Caco-2 (cell line): Measurements from ENCODE around the gene ELP4. TPM values are rescaled to one million over a fixed set of nuclear protein-coding genes. Genes with fewer than 3 reads are reported as not detected.

Source experiments
- BruUV-seq: library from RNA; stranded (reverse); fragments of 400-500 nt; replicated peaks from 2 replicates; lab custom pipeline; 2021; lab: Mats Ljungman, UMichigan
- CTCF ChIA-PET: fragments of 300-600 bp; sonication (Branson Sonifier 250); formaldehyde crosslinking; loops from one replicate; lab custom pipeline; 2022; ENCODE audit warnings: antibody characterized with exemption; lab: Charles Lee
- POLR2A ChIA-PET: fragments of 300-600 bp; sonication (Branson Sonifier 250); formaldehyde crosslinking; loops from one replicate; lab custom pipeline; 2022; ENCODE audit warnings: antibody characterized with exemption; lab: Charles Lee
- DNase-seq, 2 experiments: peaks; one replicate each; pipeline versions ENCODE4 v3.0.0 to v3.0.0-alpha.2; 2020 to 2022
- H3K27me3 ChIP-seq: replicated peaks from 2 replicates; pipeline ENCODE4 v1.6.0; 2011; ENCODE audit warnings: low read length; ENCODE audit not compliant: control insufficient read depth, insufficient read depth
- H3K36me3 ChIP-seq: 2 replicates; pipeline ENCODE4 v1.5.1; 2011; ENCODE audit warnings: low read length; ENCODE audit not compliant: control insufficient read depth, insufficient read depth
- H3K4me1 ChIP-seq: fragments of 250-450 bp; sonication (Bioruptor Pico); 2 replicates; pipeline ENCODE4 v1.5.1; 2020; ENCODE audit warnings: mild to moderate bottlenecking
- H3K4me3 ChIP-seq: 2 replicates; pipeline ENCODE4 v1.5.1; 2011; ENCODE audit warnings: low read depth, mild to moderate bottlenecking, control low read depth, low read length
- H3K9me3 ChIP-seq: fragments of 250-450 bp; sonication (Bioruptor Pico); 2 replicates; pipeline ENCODE4 v1.5.1; 2020; ENCODE audit warnings: mild to moderate bottlenecking, moderate library complexity
- H3K27ac Mint-ChIP-seq: one replicate; pipeline ENCODE4 v1.8.0; 2022; ENCODE audit warnings: mixed read lengths; ENCODE audit not compliant: unreplicated experiment
- H3K27me3 Mint-ChIP-seq: one replicate; pipeline ENCODE4 v1.8.0; 2022; ENCODE audit warnings: mixed read lengths; ENCODE audit not compliant: insufficient read depth, unreplicated experiment
- H3K36me3 Mint-ChIP-seq: one replicate; pipeline ENCODE4 v1.8.0; 2022; ENCODE audit warnings: mild to moderate bottlenecking, mixed read lengths; ENCODE audit not compliant: insufficient read depth, unreplicated experiment
- H3K4me1 Mint-ChIP-seq: one replicate; pipeline ENCODE4 v1.8.0; 2022; ENCODE audit warnings: low read depth, mixed read lengths; ENCODE audit not compliant: unreplicated experiment
- H3K4me3 Mint-ChIP-seq: one replicate; pipeline ENCODE4 v1.8.0; 2022; ENCODE audit warnings: mild to moderate bottlenecking, moderate library complexity, mixed read lengths; ENCODE audit not compliant: unreplicated experiment
- H3K9me3 Mint-ChIP-seq: one replicate; pipeline ENCODE4 v1.8.0; 2022; ENCODE audit warnings: mixed read lengths; ENCODE audit not compliant: unreplicated experiment
- intact Hi-C: fragments of 100-400 bp; cut with micrococcal nuclease; formaldehyde crosslinking; loops from one replicate; pipeline ENCODE4 v1.10.0; 2022; ENCODE audit not compliant: unreplicated experiment
- total RNA-seq: library from RNA; stranded (reverse); gene quantifications from 2 replicates; pipeline ENCODE4 v1.2.3, GENCODE V29; 2022
- TF ChIP-seq, protein P1 (sequence below), 2 experiments: fragments of 200-600 bp in 1 of 2; IDR thresholded peaks; 1 replicate in 1 of 2; 2 replicates in 1 of 2; pipeline versions ENCODE4 v1.5.1 to v1.8.0; 2011 to 2022; ENCODE audit warnings: antibody characterized with exemption in 1 of 2, control low read depth in 1 of 2, inconsistent platforms in 1 of 2, low read depth in 1 of 2, low read length in 1 of 2, mild to moderate bottlenecking in 1 of 2, moderate library complexity in 1 of 2; ENCODE audit not compliant: insufficient read depth in 1 of 2, severe bottlenecking in 1 of 2, unreplicated experiment in 1 of 2

Gene ELP4
- total RNA-seq, 1 experiment from 2014 or later, result 18.8 TPM

DNA sequence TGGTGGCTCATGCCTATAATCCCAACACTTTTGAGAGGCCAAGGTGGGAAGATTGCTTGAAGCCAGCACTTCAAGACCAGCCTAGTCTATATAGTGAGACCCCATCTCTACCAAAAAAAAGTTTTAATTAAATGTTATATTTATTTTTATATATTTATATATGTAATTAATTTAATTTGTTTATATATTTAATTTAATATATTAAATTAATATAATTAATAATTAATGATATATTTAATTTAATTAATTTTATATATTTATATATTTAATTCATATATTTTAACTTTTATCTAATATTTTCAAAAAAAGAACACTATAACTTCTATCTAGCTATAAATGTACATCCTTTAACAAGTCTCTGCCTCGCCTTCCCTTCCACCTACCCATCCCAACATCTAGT is 196.8 kb downstream of the ELP4 start:
- H3K27ac Mint-ChIP-seq, result no peak overlapping the region
- H3K4me1 Mint-ChIP-seq, result no peaks in the 10 kb centered on the region
- POLR2A ChIA-PET, result no interaction called here
- H3K4me3 Mint-ChIP-seq, result no peak overlapping the region
- H3K27me3 Mint-ChIP-seq, result no peaks in the 10 kb centered on the region
- Histone ChIP-seq H3K27me3 (no peaks in the 10 kb centered on the region), H3K36me3 (no peaks in the 10 kb centered on the region), H3K4me3 (no peak overlapping the region), H3K4me1 (no peaks in the 10 kb centered on the region; the same call in 1 of the 2 replicates), H3K9me3 (no peaks in the 10 kb centered on the region)
- H3K36me3 Mint-ChIP-seq, result no peaks in the 10 kb centered on the region
- TF ChIP-seq, protein P1, sequence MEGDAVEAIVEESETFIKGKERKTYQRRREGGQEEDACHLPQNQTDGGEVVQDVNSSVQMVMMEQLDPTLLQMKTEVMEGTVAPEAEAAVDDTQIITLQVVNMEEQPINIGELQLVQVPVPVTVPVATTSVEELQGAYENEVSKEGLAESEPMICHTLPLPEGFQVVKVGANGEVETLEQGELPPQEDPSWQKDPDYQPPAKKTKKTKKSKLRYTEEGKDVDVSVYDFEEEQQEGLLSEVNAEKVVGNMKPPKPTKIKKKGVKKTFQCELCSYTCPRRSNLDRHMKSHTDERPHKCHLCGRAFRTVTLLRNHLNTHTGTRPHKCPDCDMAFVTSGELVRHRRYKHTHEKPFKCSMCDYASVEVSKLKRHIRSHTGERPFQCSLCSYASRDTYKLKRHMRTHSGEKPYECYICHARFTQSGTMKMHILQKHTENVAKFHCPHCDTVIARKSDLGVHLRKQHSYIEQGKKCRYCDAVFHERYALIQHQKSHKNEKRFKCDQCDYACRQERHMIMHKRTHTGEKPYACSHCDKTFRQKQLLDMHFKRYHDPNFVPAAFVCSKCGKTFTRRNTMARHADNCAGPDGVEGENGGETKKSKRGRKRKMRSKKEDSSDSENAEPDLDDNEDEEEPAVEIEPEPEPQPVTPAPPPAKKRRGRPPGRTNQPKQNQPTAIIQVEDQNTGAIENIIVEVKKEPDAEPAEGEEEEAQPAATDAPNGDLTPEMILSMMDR (IDR thresholded peaks at IDR 0.05; ENCODE audit: insufficient read depth in 1 of 2, low read depth in 1 of 2, low read length in 1 of 2, severe bottlenecking in 1 of 2, unreplicated experiment in 1 of 2), result no peak
- no TSS peak for BruUV-seq
- CTCF ChIA-PET, result no interaction called here
- intact Hi-C loops, result no loop called here
- no peaks in the 10 kb centered on the region for H3K9me3 Mint-ChIP-seq
- no peak for DNase-seq

DNA sequence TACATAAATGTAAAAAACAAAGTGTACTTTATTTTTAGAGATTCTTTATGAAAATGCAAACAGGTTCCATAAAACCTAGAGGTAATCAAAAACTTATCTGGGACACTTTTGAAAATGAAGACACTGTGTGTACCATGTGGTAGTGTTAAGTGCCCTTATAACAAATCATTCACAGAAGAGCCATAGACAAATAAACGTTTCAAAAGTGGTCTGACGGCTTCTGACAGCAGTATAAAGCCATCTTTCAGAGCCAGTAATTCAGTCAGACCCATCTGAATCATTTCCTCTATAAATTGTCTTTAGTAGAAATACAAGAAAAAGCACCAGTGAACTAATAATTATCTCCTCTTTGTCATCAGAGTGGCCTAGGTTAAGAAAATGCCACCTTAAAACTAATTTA is 201.6 kb downstream of the ELP4 start:
- no TSS peak for BruUV-seq
- DNase-seq, result no peak
- Mint-ChIP-seq H3K36me3 (no peaks in the 10 kb centered on the region), H3K27ac (no peak overlapping the region), H3K27me3 (no peaks in the 10 kb centered on the region), H3K4me1 (peaks cover 7% of the 10 kb centered on the region), H3K4me3 (no peak overlapping the region), H3K9me3 (no peaks in the 10 kb centered on the region)
- intact Hi-C loops, result no loop called here
- Histone ChIP-seq H3K36me3 (no peaks in the 10 kb centered on the region), H3K9me3 (no peaks in the 10 kb centered on the region), H3K4me1 (no peaks in the 10 kb centered on the region; the same call in 1 of the 2 replicates), H3K4me3 (no peak overlapping the region), H3K27me3 (no peaks in the 10 kb centered on the region)
- POLR2A ChIA-PET, result no interaction called here
- TF ChIP-seq, protein P1 (IDR thresholded peaks at IDR 0.05; ENCODE audit: insufficient read depth in 1 of 2, low read depth in 1 of 2, low read length in 1 of 2, severe bottlenecking in 1 of 2, unreplicated experiment in 1 of 2), result no peak
- CTCF ChIA-PET, result no interaction called here

DNA sequence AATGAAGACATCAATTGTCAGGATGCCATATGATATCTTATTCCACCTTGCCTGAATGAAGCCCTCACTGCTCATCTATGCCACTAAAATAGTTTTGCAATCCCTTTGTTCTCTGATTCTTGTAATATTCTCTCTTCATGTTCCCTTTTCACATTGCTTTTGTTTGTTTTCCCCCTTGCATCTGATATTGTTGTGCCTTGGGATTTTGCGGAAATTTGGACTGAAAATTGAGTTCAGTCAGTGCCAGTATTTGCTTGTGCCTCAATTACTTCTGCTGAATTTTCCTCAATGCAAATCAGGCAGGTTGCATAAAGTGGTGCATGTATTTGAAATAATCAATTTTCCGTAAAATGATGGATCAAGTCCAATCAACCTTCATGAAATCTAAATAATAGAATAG is 203.3 kb downstream of the ELP4 start:
- intact Hi-C loops, result no loop called here
- DNase-seq, result no peak
- H3K9me3 ChIP-seq, result no peaks in the 10 kb centered on the region
- POLR2A ChIA-PET, result no interaction called here
- Mint-ChIP-seq H3K4me1 (peaks cover 7% of the 10 kb centered on the region), H3K4me3 (no peak overlapping the region), H3K27ac (no peak overlapping the region), H3K27me3 (no peaks in the 10 kb centered on the region), H3K36me3 (no peaks in the 10 kb centered on the region), H3K9me3 (no peaks in the 10 kb centered on the region)
- H3K36me3 ChIP-seq, result no peaks in the 10 kb centered on the region
- H3K27me3 ChIP-seq, result no peaks in the 10 kb centered on the region
- CTCF ChIA-PET, result no interaction called here
- TF ChIP-seq, protein P1 (IDR thresholded peaks at IDR 0.05; ENCODE audit: insufficient read depth in 1 of 2, low read depth in 1 of 2, low read length in 1 of 2, severe bottlenecking in 1 of 2, unreplicated experiment in 1 of 2), result no peak
- H3K4me1 ChIP-seq, result no peaks in the 10 kb centered on the region; the same call in 1 of the 2 replicates
- no TSS peak for BruUV-seq
- H3K4me3 ChIP-seq, result no peak overlapping the region
